Left colon (tissue), 2 donors: ENCODE results near the gene CSTB. TPM values are rescaled to one million over a fixed set of nuclear protein-coding genes. Genes with fewer than 3 reads are reported as not detected.
A peak's percentile ranks its signal among the peaks of the same experiment; 100 is the strongest.

Experiments
- ATAC-seq: fragments of 200-7000 bp; cut with Tn5 transposase; one replicate; pipeline ENCODE4 v1.9.1; 2020; ENCODE audit warnings: mild to moderate bottlenecking, moderate library complexity
- DNase-seq, 2 donors: peaks; one replicate each; pipeline ENCODE4 v3.0.0-alpha.2; 2020
- intact Hi-C, 2 donors: fragments of 100-400 bp; cut with DNase I in 1 of 2; cut with micrococcal nuclease in 1 of 2; formaldehyde crosslinking; loops; one replicate each; pipeline versions ENCODE4 v1.11.2 to v1.14.0; 2022; cut with DNase I, micrococcal nuclease
- total RNA-seq, 2 donors: library from RNA; stranded (reverse); fragmentation: NEBNext Ultra II Directional; extraction: Animal tissue kit (Norgen Biotek cat#: 25700); gene quantifications; one replicate each; pipeline ENCODE4 v1.2.1, GENCODE V29; 2021
- donor health status: DM: no; HTN: no; CAD: no.
- donor health status: DM: yes; HTN: yes; CAD: no.

Gene CSTB
- total RNA-seq, 2 donors from 2014 or later: 69.1 to 74.4 TPM

- ATAC-seq (no peak), DNase-seq (no peak)
- intact Hi-C loops: no loop called here
Measured at GRCh38 chr21:43775190-43775589, 918 bp downstream of the CSTB start.

GRCh38 chr21:43774163-43774562 lies 1.9 kb downstream of the CSTB start:
- intact Hi-C loops: no loop called here
- DNase-seq: no peak
- ATAC-seq: no peak

GRCh38 chr21:43772425-43772821 lies 3.7 kb downstream of the CSTB start:
- ATAC-seq: no peak
- intact Hi-C loops: no loop called here
- no peak for DNase-seq

GRCh38 chr21:43771698-43772424 lies 4.2 kb downstream of the CSTB start:
- intact Hi-C loops: no loop called here
- no peak for DNase-seq
- ATAC-seq: no peak

DNA sequence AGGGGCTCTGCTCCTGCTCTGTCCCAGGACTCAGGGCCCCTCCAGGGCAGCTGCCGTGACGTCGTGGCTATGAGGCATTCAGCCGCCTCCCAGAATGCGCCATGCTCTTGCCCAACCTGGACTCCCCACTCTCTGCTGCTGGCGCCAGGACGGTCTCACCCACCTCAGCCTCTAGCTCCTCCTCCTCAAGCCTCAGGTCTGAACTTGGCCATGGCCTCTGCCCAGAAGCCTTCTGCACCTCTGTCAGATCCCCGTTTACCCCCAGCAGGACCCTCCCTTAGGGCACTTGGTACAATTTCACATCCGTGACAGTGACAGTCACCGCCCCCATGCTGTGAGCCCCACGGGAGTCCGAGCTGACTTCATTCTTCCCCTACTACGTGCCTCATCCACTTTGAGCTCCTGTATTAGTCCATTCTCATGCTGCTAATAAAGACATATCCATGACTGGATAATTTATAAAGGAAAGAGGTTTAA lies 4.9 kb downstream of the CSTB start:
- DNase-seq (no peak), ATAC-seq (no peak)
- intact Hi-C loops: no loop called here

- intact Hi-C loops: no loop called here
- no peak for ATAC-seq
Measured at GRCh38 chr21:43770066-43770655, 5.9 kb downstream of the CSTB start.

DNA sequence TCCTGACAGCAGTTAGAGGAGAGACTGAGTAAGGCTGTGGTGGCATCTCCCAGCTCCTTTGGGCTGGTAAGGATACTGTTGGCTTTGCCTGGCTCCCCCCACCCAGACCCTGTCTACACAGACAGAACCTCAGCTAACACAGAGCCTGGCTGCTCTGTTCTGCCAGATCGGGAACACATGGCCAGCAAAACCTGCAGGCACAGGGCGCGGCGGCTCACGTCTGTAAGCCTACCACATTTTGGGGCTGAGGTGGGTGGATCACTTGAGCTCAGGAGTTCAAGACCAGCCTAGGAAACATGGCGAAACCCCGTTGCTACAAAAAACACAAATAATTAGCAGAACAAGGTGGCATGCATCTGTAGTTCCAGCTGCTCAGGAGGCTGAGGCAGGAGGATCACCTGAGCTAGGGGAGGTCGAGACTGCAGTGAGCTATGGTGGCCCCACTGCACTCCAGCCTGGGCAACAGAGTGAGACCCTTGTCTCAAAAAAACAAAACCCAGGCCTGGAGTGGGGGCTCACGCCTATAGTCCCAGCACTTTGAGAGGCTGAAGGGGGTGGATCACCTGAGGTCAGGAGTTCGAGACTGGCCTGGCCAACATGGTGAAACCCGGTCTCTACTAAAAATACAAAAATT lies 6.7 kb downstream of the CSTB start:
- no peak for DNase-seq
- intact Hi-C loops: no loop called here
- ATAC-seq: no peak

More at GRCh38 chr21:43770066-43770655, 5.9 kb downstream of the CSTB start:
- DNase-seq: no peak

DNA sequence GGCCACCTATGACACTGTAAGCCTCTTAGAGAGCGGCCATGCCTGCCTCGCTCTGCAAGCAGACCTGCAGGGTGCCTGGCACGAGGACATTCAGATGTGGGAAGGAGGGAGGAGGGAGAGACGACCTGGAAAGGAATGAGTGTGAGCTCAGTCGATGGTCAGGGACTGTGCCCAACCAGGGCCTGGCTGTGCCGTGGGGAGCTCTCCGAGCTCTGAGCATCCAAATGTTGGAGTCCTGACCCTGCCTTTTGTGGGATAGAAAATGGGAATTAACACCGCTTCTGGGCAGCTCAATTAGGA lies 7.3 kb downstream of the CSTB start:
- no peak for ATAC-seq
- no peak for DNase-seq
- intact Hi-C loops: no loop called here

GRCh38 chr21:43767984-43768867 lies 7.9 kb downstream of the CSTB start:
- DNase-seq (peak; percentile 69 to 81), ATAC-seq (peak; percentile 86)
- intact Hi-C loops: no loop called here

- intact Hi-C loops: no loop called here
- ATAC-seq (peak; percentile 7), DNase-seq (no peak)
Measured at GRCh38 chr21:43767498-43767983, 8.6 kb downstream of the CSTB start.

DNA sequence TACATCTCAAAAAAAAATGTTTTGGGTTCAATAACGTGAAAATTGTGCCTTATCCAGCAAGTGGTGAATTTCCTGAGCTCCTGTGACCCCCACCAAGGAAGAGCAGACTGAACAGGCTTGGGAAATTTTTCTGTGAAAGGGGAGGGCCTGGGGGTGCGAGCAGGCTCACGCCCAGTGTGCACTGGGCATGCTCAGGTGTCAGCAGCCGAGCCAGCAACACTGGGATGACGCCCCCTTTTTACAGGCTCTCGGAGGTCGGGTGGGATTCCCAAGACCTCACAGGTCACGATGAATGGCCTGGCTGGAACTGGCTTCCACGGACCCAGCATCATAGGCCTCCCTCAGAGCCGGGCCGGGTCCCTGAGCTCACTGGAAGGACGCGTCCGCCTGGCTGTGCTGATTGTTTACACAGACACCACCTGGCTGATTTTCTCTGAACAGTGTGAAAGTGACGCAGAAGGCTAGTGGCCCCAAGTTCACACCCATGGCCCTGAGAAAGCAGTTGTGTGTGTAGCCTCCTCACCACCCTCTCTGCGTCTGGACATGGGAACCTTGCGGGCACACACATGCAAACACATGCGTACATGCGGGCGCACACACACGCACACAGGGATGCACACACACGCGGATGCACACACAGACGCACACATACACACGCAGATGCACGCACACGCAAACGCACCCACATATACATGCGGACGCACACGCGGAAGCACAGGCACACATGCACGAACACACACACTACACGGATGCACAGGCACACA lies 9.2 kb downstream of the CSTB start:
- peak; percentile 46 for ATAC-seq
- peak in 1 of 2 donors; percentile 33 for DNase-seq
- intact Hi-C loops: no loop called here

DNA sequence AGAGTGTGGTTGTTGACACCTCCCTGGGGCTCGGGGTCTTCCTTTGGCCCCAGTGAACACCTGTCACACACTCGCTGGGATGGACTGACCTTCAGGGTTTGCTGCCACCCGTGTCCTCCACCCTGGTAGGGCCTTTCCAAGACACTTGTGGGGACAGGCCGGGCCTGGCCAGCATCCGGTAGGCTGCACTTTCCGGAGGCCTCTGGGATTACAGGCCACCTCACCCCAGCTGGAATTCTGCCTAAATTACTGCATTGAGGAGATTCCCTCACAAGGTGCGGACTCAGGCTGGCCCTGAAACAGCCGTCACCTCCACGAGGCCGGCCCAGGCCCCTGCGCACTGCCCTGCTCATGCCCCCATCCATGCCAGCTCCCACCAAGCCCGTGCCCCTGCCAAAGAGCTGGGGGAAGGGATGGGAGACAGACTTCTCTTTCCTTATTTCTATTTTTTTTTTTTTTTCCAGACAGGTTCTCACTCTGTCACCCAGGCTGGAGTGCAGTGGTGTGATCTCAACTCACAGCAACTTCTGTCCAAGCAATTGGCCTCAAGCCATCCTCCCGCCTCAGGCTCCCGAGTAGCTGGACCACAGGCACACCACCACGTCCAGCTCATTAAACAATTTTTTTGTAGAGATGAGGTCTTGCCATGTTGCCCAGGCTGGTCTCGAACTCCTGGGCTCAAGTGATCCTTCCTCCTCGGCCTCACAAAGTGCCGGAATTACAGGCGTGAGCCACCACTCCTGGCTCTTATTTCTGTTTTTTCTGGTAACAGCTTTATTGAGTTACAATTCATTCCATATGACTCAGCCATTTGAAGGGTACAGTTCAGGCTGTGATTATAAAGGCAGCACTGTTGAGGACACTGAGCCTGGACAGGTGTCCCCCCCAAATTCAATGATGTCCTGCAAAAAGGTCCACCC lies 11.3 kb downstream of the CSTB start:
- intact Hi-C loops: no loop called here
- DNase-seq (no peak), ATAC-seq (no peak)

- intact Hi-C loops: no loop called here
- ATAC-seq: no peak
- DNase-seq: no peak
Measured at GRCh38 chr21:43763901-43764523, 12.1 kb downstream of the CSTB start.

DNA sequence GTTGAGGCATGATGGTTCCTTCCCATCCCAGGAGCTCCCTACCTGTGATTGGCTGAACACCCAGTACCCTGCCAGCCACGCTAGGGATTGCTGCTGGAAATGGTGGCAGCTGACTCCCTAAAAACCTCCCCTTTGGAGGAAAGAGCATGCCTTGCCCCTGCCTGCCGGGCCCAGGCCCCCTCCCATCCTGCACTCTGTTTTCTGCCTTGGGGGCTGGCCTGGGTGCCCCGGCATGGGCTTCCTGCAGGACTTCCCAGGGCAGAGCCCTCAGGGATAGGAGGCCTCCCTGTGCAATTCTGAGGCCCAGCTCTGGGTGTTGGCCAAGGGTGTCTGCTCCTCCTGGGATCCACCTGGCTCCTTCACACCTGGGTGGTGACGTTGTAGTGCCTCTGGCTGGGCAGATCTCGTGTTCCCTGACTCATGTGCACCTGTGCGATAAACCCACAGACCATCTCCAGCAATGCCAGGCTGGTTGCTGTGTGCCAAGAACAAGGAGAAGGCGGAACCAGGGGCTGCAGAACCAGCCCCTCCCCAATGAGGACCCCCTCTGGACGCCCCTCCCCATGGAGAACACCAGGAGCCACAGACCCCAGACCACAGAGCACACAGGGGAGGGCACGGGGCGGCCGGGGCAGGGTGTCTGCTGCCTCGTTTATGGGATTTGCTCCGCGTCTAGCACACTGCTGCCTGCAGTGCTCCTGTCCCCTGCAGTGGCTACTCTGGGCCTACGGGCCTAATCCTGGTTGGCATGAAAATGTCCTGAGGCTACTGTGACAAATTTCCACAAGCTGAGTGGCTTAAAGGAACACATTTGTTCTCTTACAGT lies 13.6 kb downstream of the CSTB start:
- intact Hi-C loops: no loop called here
- DNase-seq (no peak), ATAC-seq (no peak)

GRCh38 chr21:43761886-43762285 lies 14.2 kb downstream of the CSTB start:
- intact Hi-C loops: no loop called here
- no peak for DNase-seq
- no peak for ATAC-seq

DNA sequence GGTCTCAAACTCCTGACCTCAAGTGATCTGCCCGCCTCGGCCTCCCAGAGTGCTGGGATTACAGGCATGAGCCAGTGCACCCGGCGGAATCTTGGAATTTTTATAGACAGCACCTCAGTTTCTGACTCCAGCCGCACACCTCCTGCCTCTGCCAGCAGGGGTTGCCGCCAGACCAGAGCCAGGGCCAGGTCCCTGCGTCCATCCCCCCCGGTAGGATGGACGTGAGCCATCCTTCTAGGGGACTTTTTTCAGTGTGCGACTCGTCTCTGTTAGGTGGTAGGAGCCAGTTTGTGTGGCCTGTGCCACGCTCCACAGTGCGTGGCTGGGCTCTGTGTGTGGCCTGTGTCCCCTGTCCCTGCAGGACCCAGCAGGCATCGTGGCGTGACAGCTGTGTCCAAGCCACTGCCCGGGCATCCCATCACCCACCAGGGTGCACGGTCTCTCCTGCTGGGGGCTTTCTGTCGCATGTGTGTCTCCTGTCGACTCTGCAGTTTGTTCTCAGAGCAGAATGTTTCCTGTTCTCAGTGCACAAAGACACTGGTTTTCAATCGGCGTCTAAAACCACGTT lies 15.6 kb downstream of the CSTB start:
- ATAC-seq (no peak), DNase-seq (no peak)
- intact Hi-C loops: no loop called here
